K562 (cell line): Measurements from ENCODE around the gene PROK2. TPM values are rescaled to one million over a fixed set of nuclear protein-coding genes. Genes with fewer than 3 reads are reported as not detected.

Experiments used
- ATAC-seq: fragments of 200-7000 bp; cut with Tn5 transposase; 3 replicates; pipeline ENCODE4 v1.9.1; 2020; ENCODE audit warnings: moderate library complexity
- BruUV-seq: library from RNA; stranded (reverse); fragments of 400-500 nt; replicated peaks from 2 replicates; lab custom pipeline; 2021; lab: Mats Ljungman, UMichigan
- CTCF ChIA-PET: fragments of 300-600 bp; formaldehyde crosslinking; extraction: SDS; loops from one replicate; lab custom pipeline; 2021; ENCODE audit warnings: low intra/inter-chr PET ratio; lab: Yijun Ruan, JAX
- POLR2A ChIA-PET: fragments of 300-600, 350-650 bp; sonication (Branson Sonifier 250); formaldehyde crosslinking; extraction: SDS; loops from one replicate; lab custom pipeline; 2021; ENCODE audit warnings: antibody characterized with exemption, inconsistent platforms; lab: Yijun Ruan, JAX
- DNase-seq, 4 experiments: peaks; one replicate each; pipeline versions ENCODE4 v3.0.0 to v3.0.0-alpha.2; 2011 to 2018; ENCODE audit warnings: low spot score in 3 of 4, mixed read lengths in 3 of 4; ENCODE audit errors: extremely low read depth in 1 of 4
- FAIRE-seq: peaks from 2 replicates; lab custom pipeline; 2011; peaks lifted over from hg19 to GRCh38; lab: Jason Lieb, UNC
- H2AFZ ChIP-seq: 2 replicates; pipeline ENCODE4 v1.6.0; 2011; ENCODE audit warnings: low read depth, low read length, control low read depth, inconsistent platforms
- H3K27ac ChIP-seq: fragments of 200-600 bp; 3 replicates; pipeline ENCODE4 v1.8.0; 2011; ENCODE audit warnings: low read depth, mild to moderate bottlenecking, control low read depth, inconsistent platforms, low read length, moderate library complexity, mixed read lengths; ENCODE audit errors: extremely low read depth
- H3K27me3 ChIP-seq, 2 experiments: fragments of 300-600 bp in 1 of 2; 2 replicates in 1 of 2; 3 replicates in 1 of 2; pipeline versions ENCODE4 v1.6.0 to v1.8.0; 2011; ENCODE audit warnings: inconsistent platforms in 2 of 2, low read length in 2 of 2, mild to moderate bottlenecking in 1 of 2, mixed read lengths in 1 of 2, moderate library complexity in 1 of 2; ENCODE audit not compliant: control insufficient read depth in 2 of 2, insufficient read depth in 2 of 2
- H3K36me3 ChIP-seq: fragments of 300-600 bp; 3 replicates; pipeline ENCODE4 v1.8.0; 2011; ENCODE audit warnings: mild to moderate bottlenecking, low read length, inconsistent platforms; ENCODE audit not compliant: control insufficient read depth, insufficient read depth
- H3K4me1 ChIP-seq, 2 experiments: fragments of 200-600 bp in 1 of 2; replicated peaks in 1 of 2; 2 replicates in 1 of 2; 3 replicates in 1 of 2; pipeline versions ENCODE4 v1.5.1 to v1.8.0; 2011; ENCODE audit warnings: inconsistent platforms in 2 of 2, low read length in 2 of 2, mild to moderate bottlenecking in 1 of 2, mixed read lengths in 1 of 2, moderate library complexity in 1 of 2; ENCODE audit not compliant: control insufficient read depth in 2 of 2, insufficient read depth in 2 of 2
- H3K4me2 ChIP-seq: 2 replicates; pipeline ENCODE4 v1.6.1; 2011; ENCODE audit warnings: low read length, control low read depth, inconsistent platforms, mixed read lengths; ENCODE audit not compliant: insufficient read depth
- H3K4me3 ChIP-seq: fragments of 200-600 bp; sonication (generic), shearing (Covaris generic); 2 replicates; pipeline ENCODE4 v1.5.1; 2016; ENCODE audit warnings: control low read depth, inconsistent platforms
- H3K79me2 ChIP-seq: fragments of 200-600 bp; 3 replicates; pipeline ENCODE4 v1.8.0; 2011; ENCODE audit warnings: low read length, inconsistent platforms; ENCODE audit not compliant: control insufficient read depth, insufficient read depth
- H3K9ac ChIP-seq, 2 experiments: 2 replicates each; pipeline versions ENCODE4 v1.6.0 to v1.6.1; 2011; ENCODE audit warnings: low read depth in 2 of 2, low read length in 2 of 2, control low read depth in 1 of 2, inconsistent platforms in 1 of 2, mild to moderate bottlenecking in 1 of 2, mixed read lengths in 1 of 2; ENCODE audit not compliant: insufficient read depth in 1 of 2
- H3K9me1 ChIP-seq: one replicate; pipeline ENCODE4 v1.6.0; 2011; ENCODE audit warnings: inconsistent platforms, mild to moderate bottlenecking, low read length, moderate library complexity; ENCODE audit not compliant: control insufficient read depth, insufficient read depth
- H3K9me3 ChIP-seq: replicated peaks from 2 replicates; pipeline ENCODE4 v1.5.1; 2011; ENCODE audit warnings: low read depth, low read length, inconsistent platforms; ENCODE audit not compliant: control insufficient read depth, insufficient read depth
- H4K20me1 ChIP-seq: replicated peaks from 2 replicates; pipeline ENCODE4 v1.6.1; 2011; ENCODE audit warnings: low read length, inconsistent platforms, mixed read lengths; ENCODE audit not compliant: control insufficient read depth, insufficient read depth
- BMI1 ChIP-seq: fragments of 150-350 bp; IDR thresholded peaks from 2 replicates; pipeline ENCODE4 v1.6.1; 2014; ENCODE audit warnings: low read length
- BRCA1 ChIP-seq, 2 experiments: fragments of 450-650 bp in 1 of 2; sonication (generic) in 1 of 2; formaldehyde crosslinking in 1 of 2; IDR thresholded peaks; 2 replicates each; pipeline versions ENCODE4 v1.5.0 to v1.6.1; 2017 to 2020; ENCODE audit warnings: mild to moderate bottlenecking in 1 of 2, missing genetic modification reagents in 1 of 2
- FOSL1 ChIP-seq: fragments of 200-800 bp; sonication (Bioruptor generic); conservative IDR thresholded peaks from 2 replicates; pipeline ENCODE4 v1.6.1; 2016; ENCODE audit warnings: missing genetic modification characterization, missing compliant biosample characterization
- HDAC8 ChIP-seq: fragments of 450-650 bp; IDR thresholded peaks from 2 replicates; pipeline ENCODE4 v1.6.1; 2016; ENCODE audit warnings: mild to moderate bottlenecking, missing genetic modification characterization, moderate library complexity, missing compliant biosample characterization
- ID3 ChIP-seq, 2 experiments: fragments of 250-450 bp in 1 of 2; fragments of 450-650 bp in 1 of 2; sonication (Bioruptor Pico) in 1 of 2; IDR thresholded peaks; 2 replicates each; pipeline versions ENCODE4 v1.6.1 to v1.8.0; 2016 to 2021; ENCODE audit warnings: mild to moderate bottlenecking in 2 of 2, moderate library complexity in 2 of 2, missing compliant biosample characterization in 1 of 2, missing genetic modification characterization in 1 of 2
- PHF8 ChIP-seq: fragments of 200-600 bp; sonication (generic); IDR thresholded peaks from 2 replicates; pipeline ENCODE4 v1.6.1; 2012; ENCODE audit warnings: mixed run types, mild to moderate bottlenecking, inconsistent platforms, low read length, moderate library complexity, borderline replicate concordance
- RBM34 ChIP-seq: fragments of 200-400 bp; formaldehyde crosslinking; IDR thresholded peaks from 2 replicates; pipeline ENCODE4 v1.6.1; 2018; ENCODE audit warnings: low read length, borderline replicate concordance; ENCODE audit not compliant: insufficient read depth
- RNF2 ChIP-seq: sonication (generic); IDR thresholded peaks from 2 replicates; pipeline ENCODE4 v1.6.1; 2016
- ZC3H8 ChIP-seq: fragments of 450-650 bp; IDR thresholded peaks from 2 replicates; pipeline ENCODE4 v1.6.1; 2017
- ZNF134 ChIP-seq: fragments of 250-450 bp; sonication (Bioruptor Pico); conservative IDR thresholded peaks from 2 replicates; pipeline ENCODE4 v1.4.0; 2020
- WGBS: fragments of 100-300 bp; shearing (Covaris generic); methylation state at CpG from one replicate; pipeline ENCODE4 v1.1.6; 2016; ENCODE audit warnings: low coverage, mixed read lengths; ENCODE audit not compliant: insufficient coverage; ENCODE audit errors: missing lambda C conversion rate; 5-methylcytosine and 5-hydroxymethylcytosine counted together
- in situ Hi-C: fragments of 300-500 bp; cut with MboI; formaldehyde crosslinking; loops from 4 replicates; pipeline ENCODE4 v1.15.0; 2018; ENCODE audit warnings: inconsistent platforms, mixed read lengths
- intact Hi-C: fragments of 100-400 bp; cut with micrococcal nuclease; formaldehyde crosslinking; loops from 2 replicates; pipeline ENCODE4 v1.14.2; 2022
- polyA plus RNA-seq, 8 experiments: library from polyadenylated mRNA; depleted of rRNA in 4 of 8; stranded (reverse) in 5 of 8; unstranded in 3 of 8; fragments of >200 nt; fragmentation: Nextera tagmentation in 2 of 8; fragmentation: Illumina TruSeq in 1 of 8; extraction: Ambion mirVana in 2 of 8; extraction: Trizol in 1 of 8; gene quantifications; 2 replicates each; pipeline versions ENCODE4 v1.2.1 to v1.2.3, GENCODE V29; 2011 to 2014; ENCODE audit warnings: inconsistent platforms in 1 of 8, missing spikeins in 1 of 8
- total RNA-seq, 7 experiments: library from RNA; depleted of rRNA in 6 of 7; stranded (reverse); fragments of >200 nt in 6 of 7; fragmentation: Illumina TruSeq in 2 of 7; extraction: Trizol in 2 of 7; gene quantifications; 2 replicates each; pipeline versions ENCODE4 v1.2.1 to v1.2.3, GENCODE V29; 2011 to 2021; ENCODE audit warnings: low replicate concordance in 1 of 7
- TF ChIP-seq, protein P1 (sequence below): fragments of 450-650 bp; formaldehyde crosslinking; IDR thresholded peaks from 2 replicates; pipeline ENCODE4 v1.4.0; 2022; ENCODE audit warnings: mild to moderate bottlenecking, moderate library complexity

PROK2 gene
- total and polyA plus RNA-seq, 9 of the 15 experiments (the other 6 are each of a cell fraction or from before 2014, with no cell fraction given), result 0.07 to 0.13 TPM; not detected in 7

GRCh38 chr3:71816767-71817156 lies 31.8 kb upstream of the PROK2 start:
- Histone ChIP-seq H3K9ac (no peak overlapping the region), H3K36me3 (no peaks in the 10 kb centered on the region), H3K79me2 (no peaks in the 10 kb centered on the region), H3K4me1 (no peaks in the 10 kb centered on the region), H3K9me3 (no peaks in the 10 kb centered on the region), H3K27ac (no peak overlapping the region), H3K4me2 (no peak overlapping the region), H3K9me1 (no peaks in the 10 kb centered on the region), H2AFZ (no peak overlapping the region), H3K27me3 (peaks cover 4 to 5% of the 10 kb centered on the region in 2 experiments; a peak in 4 of 5 replicates), H3K4me3 (no peak overlapping the region), H4K20me1 (no peaks in the 10 kb centered on the region)
- ChIA-PET CTCF (no interaction called here), POLR2A (no interaction called here)
- 8% methylated on average over 4 of the region's 4 CpGs for WGBS
- ATAC-seq (no peak), DNase-seq (no peak), FAIRE-seq (no peak)
- TF ChIP-seq RNF2 (no peak), ID3 (CRISPR knock-in tag; IDR thresholded peaks at IDR 0.05) (no peak), ID3 (tag; IDR thresholded peaks at IDR 0.05) (no peak), ZC3H8 (no peak), BRCA1 (IDR thresholded peaks at IDR 0.05) (no peak), BRCA1 (CRISPR knock-in tag; IDR thresholded peaks at IDR 0.05) (no peak), HDAC8 (tag) (no peak), PHF8 (no peak), BMI1 (peak; percentile 15; the same call in 1 of the 2 replicates), RBM34 (no peak), FOSL1 (no peak), ZNF134 (0 out of 2 replicates have a peak, but pooled peaks have one; percentile 51)
- TF ChIP-seq, protein P1, sequence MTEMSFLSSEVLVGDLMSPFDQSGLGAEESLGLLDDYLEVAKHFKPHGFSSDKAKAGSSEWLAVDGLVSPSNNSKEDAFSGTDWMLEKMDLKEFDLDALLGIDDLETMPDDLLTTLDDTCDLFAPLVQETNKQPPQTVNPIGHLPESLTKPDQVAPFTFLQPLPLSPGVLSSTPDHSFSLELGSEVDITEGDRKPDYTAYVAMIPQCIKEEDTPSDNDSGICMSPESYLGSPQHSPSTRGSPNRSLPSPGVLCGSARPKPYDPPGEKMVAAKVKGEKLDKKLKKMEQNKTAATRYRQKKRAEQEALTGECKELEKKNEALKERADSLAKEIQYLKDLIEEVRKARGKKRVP (CRISPR knock-in tag), result no peak
- intact Hi-C loops (no loop called here), in situ Hi-C loops (no loop called here)
- no TSS peak for BruUV-seq
